ENCODE results near the gene OR4Q2. TPM values are rescaled to one million over a fixed set of nuclear protein-coding genes. Genes with fewer than 3 reads are reported as not detected.

OR4Q2 gene
- total RNA-seq = not detected in 2 replicates

DNA sequence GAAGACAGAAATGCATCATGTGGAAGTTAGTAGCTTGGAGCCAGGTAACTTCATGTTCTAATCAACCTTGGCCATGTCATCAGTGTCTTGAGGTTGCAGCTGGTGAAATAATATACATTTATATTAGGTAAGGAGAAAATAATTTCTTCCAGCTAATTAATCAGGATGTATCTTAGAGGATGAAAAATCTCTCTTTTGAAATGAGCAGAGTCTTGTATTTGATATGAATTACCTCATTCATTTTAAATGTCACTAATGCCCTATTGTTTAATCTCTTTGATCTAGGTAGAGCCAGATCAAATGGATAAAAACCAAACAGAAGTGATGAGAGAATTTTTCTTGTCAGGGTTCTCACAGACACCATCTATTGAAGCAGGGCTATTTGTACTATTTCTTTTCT is at the start of gene OR4Q2:
TSS of gene OR4Q2 (plus strand) at position 301 of the 400 bp plus-strand sequence.

DNA sequence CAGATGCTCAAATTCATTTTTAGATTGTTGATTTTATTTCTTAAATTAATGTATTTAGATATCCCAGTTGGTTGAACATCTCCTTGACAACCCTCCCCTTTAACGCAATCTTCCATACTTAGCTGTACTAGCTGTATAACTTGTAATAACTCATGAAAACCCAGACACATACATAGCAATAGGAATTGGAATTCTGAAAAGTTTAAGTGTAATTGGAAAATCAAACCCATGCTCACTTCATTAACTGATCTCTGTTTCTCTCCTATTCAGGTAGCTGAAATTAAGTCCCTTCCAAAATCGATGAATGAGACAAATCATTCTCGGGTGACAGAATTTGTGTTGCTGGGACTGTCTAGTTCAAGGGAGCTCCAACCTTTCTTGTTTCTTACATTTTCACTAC is 26.7 kb upstream of the OR4Q2 start, which contains the start of gene OR4K15:
TSS of gene OR4K15 (plus strand) at position 301 of the 400 bp plus-strand sequence. CDS start at position 301, 0 bp downstream.

DNA sequence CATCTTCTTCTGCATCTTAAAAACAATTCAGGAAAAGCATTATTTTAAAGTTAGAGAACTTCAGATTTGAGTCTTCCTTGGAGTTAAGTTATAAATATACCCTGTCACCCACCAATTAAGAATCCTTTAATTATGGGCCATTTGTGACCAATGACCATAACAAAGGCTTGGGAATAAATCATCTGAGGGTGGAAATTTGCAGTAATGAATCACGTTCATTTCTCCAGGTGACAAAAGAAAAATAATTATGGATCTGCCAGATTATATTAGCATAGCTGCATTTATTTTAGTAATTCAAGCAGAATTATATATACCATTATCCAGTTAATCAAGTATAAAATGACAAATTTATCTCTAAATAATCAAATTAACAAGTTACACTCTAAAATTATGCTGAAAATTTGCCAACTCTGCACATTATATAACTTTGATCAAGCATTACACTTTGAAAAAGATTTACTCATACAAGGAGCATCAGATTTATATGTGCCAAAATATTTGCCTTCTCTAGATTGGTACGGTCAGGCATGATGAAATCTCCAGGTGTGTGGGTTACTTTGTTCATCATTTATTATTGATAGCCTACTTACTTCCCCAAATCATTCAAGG is 17.4 kb downstream of the OR4Q2 start, which contains the start of gene OR4K14:
TSS of gene OR4K14 (minus strand) at position 51 of the 609 bp plus-strand sequence. CDS start 4,114 bp downstream, outside the sequence.

DNA sequence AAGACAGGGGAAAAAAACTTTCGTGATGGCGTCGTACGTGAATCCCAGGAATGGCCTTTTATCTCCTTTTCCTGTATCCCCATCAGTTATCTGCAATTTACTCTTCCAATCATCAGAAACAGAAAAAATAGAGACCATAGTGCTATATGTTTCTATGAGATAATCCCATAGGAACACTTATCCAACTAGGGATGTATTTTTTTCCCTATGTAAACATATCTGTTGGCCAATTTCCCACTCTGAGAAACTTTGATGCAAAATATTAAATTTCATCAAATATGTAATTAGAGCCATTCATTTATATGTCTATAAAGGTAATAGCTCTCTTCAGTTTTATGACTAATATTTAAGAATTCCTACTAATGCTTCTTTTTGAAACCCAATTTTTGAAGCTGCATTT is 34.0 kb downstream of the OR4Q2 start, which contains the start of gene OR4K13:
TSS of gene OR4K13 (minus strand) at position 101 of the 400 bp plus-strand sequence. CDS start 1,280 bp downstream, outside the sequence.

Other genes with a start within 250 kb of the OR4Q2 start
- gene OR4M1, start 228.7 kb upstream of the OR4Q2 start, total RNA-seq = not detected in 2 replicates
- gene OR4N2, start 198.4 kb upstream of the OR4Q2 start, total RNA-seq = not detected in 2 replicates
- not detected in 2 replicates for gene OR4K2, start 127.0 kb upstream of the OR4Q2 start, total RNA-seq
- gene OR4K5, start 81.6 kb upstream of the OR4Q2 start, total RNA-seq = not detected in 2 replicates
- gene OR4K1, start 71.2 kb upstream of the OR4Q2 start, total RNA-seq = not detected in 2 replicates
- gene OR4K15, start 26.6 kb upstream of the OR4Q2 start, total RNA-seq = not detected in 2 replicates
- gene OR4K14, start 17.1 kb downstream of the OR4Q2 start, total RNA-seq = not detected in 2 replicates
- gene OR4K13, start 33.9 kb downstream of the OR4Q2 start, total RNA-seq = not detected in 2 replicates
- gene OR4L1, start 57.9 kb downstream of the OR4Q2 start, total RNA-seq = not detected in 2 replicates
- not detected in 2 replicates for gene OR4K17, start 108.6 kb downstream of the OR4Q2 start, total RNA-seq
- gene OR4N5, start 136.7 kb downstream of the OR4Q2 start, total RNA-seq = not detected in 2 replicates
- gene OR11G2, start 188.7 kb downstream of the OR4Q2 start, total RNA-seq = not detected in 2 replicates
- not detected in 2 replicates for gene OR11H6, start 221.5 kb downstream of the OR4Q2 start, total RNA-seq
- not detected in 2 replicates for gene OR11H7, start 226.8 kb downstream of the OR4Q2 start, total RNA-seq
- not detected in 2 replicates for gene OR11H4, start 237.1 kb downstream of the OR4Q2 start, total RNA-seq